SK-N-SH treated with all-trans-retinoic acid at 6 μM for 48 hours (cell line): ENCODE results near the gene FAF1.

Source experiments
- ATAC-seq: fragments of 200-7000 bp; cut with Tn5 transposase; 3 replicates; pipeline ENCODE4 v1.9.1; 2020; ENCODE audit warnings: mild to moderate bottlenecking, moderate library complexity
- ARNTL ChIP-seq: fragments of 450-650 bp; formaldehyde crosslinking; IDR thresholded peaks from 2 replicates; pipeline ENCODE4 v1.5.0; 2020; ENCODE audit warnings: low read depth, mild to moderate bottlenecking, moderate library complexity, borderline replicate concordance
- CREB5 ChIP-seq: fragments of 250-450 bp; sonication (Bioruptor Pico); IDR thresholded peaks from 2 replicates; pipeline ENCODE4 v1.5.1; 2020; ENCODE audit warnings: low read depth, mild to moderate bottlenecking, moderate library complexity
- CSRNP3 ChIP-seq: fragments of 250-450 bp; sonication (Bioruptor Pico); IDR thresholded peaks from 2 replicates; pipeline ENCODE4 v1.5.1; 2021; ENCODE audit warnings: mild to moderate bottlenecking, moderate library complexity
- ESRRG ChIP-seq: fragments of 250-450 bp; sonication (Bioruptor Pico); IDR thresholded peaks from 2 replicates; pipeline ENCODE4 v1.6.1; 2021; ENCODE audit warnings: mild to moderate bottlenecking
- GLIS3 ChIP-seq: fragments of 250-450 bp; sonication (Bioruptor Pico); IDR thresholded peaks from 2 replicates; pipeline ENCODE4 v1.5.0; 2020; ENCODE audit warnings: mild to moderate bottlenecking, moderate library complexity
- ISL1 ChIP-seq: fragments of 250-450 bp; sonication (Bioruptor Pico); IDR thresholded peaks from 2 replicates; pipeline ENCODE4 v2.1.2; 2022; ENCODE audit warnings: mild to moderate bottlenecking, moderate library complexity
- PATZ1 ChIP-seq: fragments of 250-450 bp; sonication (Bioruptor Pico); IDR thresholded peaks from 2 replicates; pipeline ENCODE4 v1.8.0; 2020; ENCODE audit warnings: mild to moderate bottlenecking, moderate library complexity, borderline replicate concordance
- POU6F1 ChIP-seq: fragments of 250-450 bp; sonication (Bioruptor Pico); IDR thresholded peaks from 2 replicates; pipeline ENCODE4 v1.8.0; 2021; ENCODE audit warnings: low read depth, mild to moderate bottlenecking, moderate library complexity, borderline replicate concordance
- PPARA ChIP-seq: fragments of 250-450 bp; sonication (Bioruptor Pico); IDR thresholded peaks from 2 replicates; pipeline ENCODE4 v1.5.0; 2020; ENCODE audit warnings: mild to moderate bottlenecking, borderline replicate concordance
- RARB ChIP-seq: fragments of 250-450 bp; sonication (Bioruptor Pico); IDR thresholded peaks from 2 replicates; pipeline ENCODE4 v1.8.0; 2021; ENCODE audit warnings: mild to moderate bottlenecking, moderate library complexity
- TOX ChIP-seq: fragments of 250-450 bp; sonication (Bioruptor Pico); IDR thresholded peaks from 2 replicates; pipeline ENCODE4 v1.8.0; 2021; ENCODE audit warnings: mild to moderate bottlenecking, moderate library complexity, borderline replicate concordance
- TSHZ2 ChIP-seq: fragments of 250-450 bp; sonication (Bioruptor Pico); IDR thresholded peaks from 2 replicates; pipeline ENCODE4 v1.5.0; 2020; ENCODE audit warnings: mild to moderate bottlenecking, moderate library complexity
- ZC3H10 ChIP-seq: fragments of 250-450 bp; sonication (Bioruptor Pico); IDR thresholded peaks from 2 replicates; pipeline ENCODE4 v1.5.1; 2021; ENCODE audit warnings: mild to moderate bottlenecking, moderate library complexity
- ZFP3 ChIP-seq: fragments of 250-450 bp; sonication (Bioruptor Pico); IDR thresholded peaks from 2 replicates; pipeline ENCODE4 v1.5.0; 2020; ENCODE audit warnings: mild to moderate bottlenecking, moderate library complexity
- ZFP30 ChIP-seq: fragments of 450-650 bp; formaldehyde crosslinking; IDR thresholded peaks from 2 replicates; pipeline ENCODE4 v1.5.0; 2022; ENCODE audit warnings: mild to moderate bottlenecking, moderate library complexity
- ZNF565 ChIP-seq: fragments of 450-650 bp; formaldehyde crosslinking; conservative IDR thresholded peaks from 2 replicates; pipeline ENCODE4 v1.5.0; 2020; ENCODE audit warnings: low read depth, mild to moderate bottlenecking, moderate library complexity
- ZNF70 ChIP-seq: fragments of 450-650 bp; formaldehyde crosslinking; IDR thresholded peaks from 2 replicates; pipeline ENCODE4 v1.5.0; 2020; ENCODE audit warnings: mild to moderate bottlenecking, moderate library complexity
- ZNF8 ChIP-seq: fragments of 450-650 bp; formaldehyde crosslinking; IDR thresholded peaks from 2 replicates; pipeline ENCODE4 v1.5.0; 2020; ENCODE audit warnings: mild to moderate bottlenecking, moderate library complexity

FAF1 gene

GRCh38 chr1:50568782-50569181 lies 391.3 kb downstream of the FAF1 start:
- no peak for ATAC-seq
- no peak for TF ChIP-seq ZC3H10 (CRISPR knock-in tag)
- no peak for TF ChIP-seq RARB (CRISPR knock-in tag)
- no peak for TF ChIP-seq TSHZ2
- no peak for TF ChIP-seq ZNF565 (CRISPR knock-in tag)
- TF ChIP-seq ESRRG = no peak
- no peak for TF ChIP-seq CREB5 (CRISPR knock-in tag)
- no peak for TF ChIP-seq ISL1
- TF ChIP-seq ZNF70 (CRISPR knock-in tag) = no peak
- TF ChIP-seq ZFP3 (CRISPR knock-in tag) = no peak
- no peak for TF ChIP-seq TOX (CRISPR knock-in tag)
- no peak for TF ChIP-seq PPARA (CRISPR knock-in tag)
- no peak for TF ChIP-seq POU6F1 (CRISPR knock-in tag)
- no peak for TF ChIP-seq ZFP30 (CRISPR knock-in tag)
- no peak for TF ChIP-seq ZNF8
- no peak for TF ChIP-seq CSRNP3 (CRISPR knock-in tag)
- no peak for TF ChIP-seq PATZ1 (CRISPR knock-in tag)

GRCh38 chr1:50566405-50566804 lies 393.7 kb downstream of the FAF1 start:
- no peak for TF ChIP-seq RARB (CRISPR knock-in tag)
- no peak for TF ChIP-seq TSHZ2
- TF ChIP-seq ZNF565 (CRISPR knock-in tag) = no peak
- TF ChIP-seq PATZ1 (CRISPR knock-in tag) = no peak
- TF ChIP-seq ISL1 = no peak
- no peak for TF ChIP-seq ZC3H10 (CRISPR knock-in tag)
- no peak for TF ChIP-seq CREB5 (CRISPR knock-in tag)
- TF ChIP-seq ZNF70 (CRISPR knock-in tag) = no peak
- no peak for TF ChIP-seq TOX (CRISPR knock-in tag)
- no peak for TF ChIP-seq CSRNP3 (CRISPR knock-in tag)
- TF ChIP-seq ZFP30 (CRISPR knock-in tag) = no peak
- TF ChIP-seq ARNTL = no peak
- TF ChIP-seq ZNF8 = no peak
- TF ChIP-seq GLIS3 = no peak
- no peak for TF ChIP-seq ZFP3 (CRISPR knock-in tag)
- TF ChIP-seq, all 23 proteins: peak for 0
- no peak for ATAC-seq
